Fibroblast of peridontal ligament (primary cell): Measurements from ENCODE around the gene IFI44L.

Source experiments
- DNase-seq: peaks from one replicate; pipeline ENCODE4 v3.0.0-alpha.2; 2010; ENCODE audit errors: extremely low read depth

The IFI44L gene

DNA sequence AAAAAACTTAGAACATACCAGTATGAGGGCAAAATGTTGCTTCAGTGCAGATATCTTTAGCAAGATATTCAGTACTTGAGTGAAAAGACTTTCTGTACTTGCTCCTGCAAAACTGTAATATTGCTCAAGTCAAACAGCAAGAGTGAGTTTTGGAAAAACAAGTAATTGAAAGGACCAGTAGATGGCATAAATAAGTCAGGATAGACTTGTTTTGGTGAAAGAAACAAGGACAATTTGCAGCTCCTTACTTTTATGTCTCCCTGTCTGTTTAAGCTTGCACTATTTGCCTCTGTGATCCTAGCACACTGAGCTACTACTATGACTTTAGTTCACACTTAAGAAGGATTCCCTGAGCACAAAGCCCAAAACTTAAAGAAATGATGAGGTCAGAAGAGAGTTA is 68.4 kb downstream of the IFI44L start:
- peak; percentile 87 for DNase-seq

DNA sequence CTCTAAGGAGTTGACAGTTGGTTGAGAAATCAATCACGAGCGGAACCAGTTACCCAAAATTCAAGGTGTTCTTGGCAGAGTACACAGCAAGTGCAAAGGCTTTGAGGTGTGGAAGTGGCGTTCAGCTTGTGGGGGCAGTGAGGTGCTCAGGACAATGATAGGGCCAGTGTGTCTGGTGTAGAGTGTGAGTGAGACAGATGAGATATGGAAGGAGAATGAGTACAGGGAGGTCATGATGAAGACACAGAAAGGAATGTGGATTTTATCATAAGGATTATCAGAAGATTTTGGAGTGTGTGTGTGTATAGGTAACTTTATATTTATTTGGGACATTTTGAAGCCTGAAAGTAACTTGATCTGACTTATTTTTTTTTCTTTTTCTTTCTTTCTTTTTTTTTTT is 70.3 kb downstream of the IFI44L start:
- no peak for DNase-seq

DNA sequence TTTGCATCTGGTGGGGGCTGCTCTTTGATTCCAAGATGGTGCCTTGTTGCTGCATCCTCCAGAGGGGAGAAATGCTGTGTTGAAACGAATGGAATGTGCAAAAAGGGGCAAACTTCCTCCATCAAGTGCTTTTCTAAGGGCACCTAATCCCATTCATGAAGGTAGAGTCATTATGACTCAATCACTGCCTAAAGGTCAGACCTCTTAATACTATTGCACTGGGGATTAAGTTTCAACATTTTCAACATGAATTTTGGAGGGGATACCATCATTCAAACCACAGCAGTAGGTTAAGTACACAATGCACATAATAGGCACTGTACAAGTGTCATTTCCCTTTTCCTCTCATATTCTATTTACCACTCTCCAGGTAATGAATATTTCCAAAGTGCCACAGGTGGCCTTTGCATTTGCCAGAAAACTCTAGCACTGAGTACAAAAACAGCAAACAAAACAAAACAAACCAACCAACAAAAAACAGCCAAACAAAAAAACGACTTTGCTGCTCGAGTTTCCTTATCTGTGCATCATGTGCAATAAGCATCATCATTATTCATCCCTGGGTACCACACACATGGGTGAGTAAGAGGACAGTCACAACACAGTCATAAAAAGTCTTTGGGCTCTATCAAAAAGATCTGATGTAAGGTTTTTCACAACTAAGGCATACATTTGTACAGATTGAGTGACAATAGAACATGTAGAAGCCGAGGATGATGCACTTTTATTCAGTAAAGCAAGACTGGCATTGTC is 71.9 kb downstream of the IFI44L start:
- peak; percentile 23 for DNase-seq
